H1 (cell line): ENCODE results near the gene ILKAP.

Experiments used
- CHD1 ChIP-seq: IDR thresholded peaks from 2 replicates; pipeline ENCODE4 v1.6.1; 2012; ENCODE audit warnings: low read depth, low read length, improper control_type of control experiment
- EGR1 ChIP-seq: IDR thresholded peaks from 2 replicates; pipeline ENCODE4 v1.6.1; 2011; ENCODE audit warnings: low read depth, low read length, borderline replicate concordance
- EZH2 ChIP-seq: fragments of 200-600 bp; sonication (generic); IDR thresholded peaks from 2 replicates; pipeline ENCODE4 v1.7.1; 2012; ENCODE audit warnings: low read depth, mild to moderate bottlenecking, moderate library complexity, low read length, inconsistent platforms; ENCODE audit not compliant: severe bottlenecking
- FOSL1 ChIP-seq: IDR thresholded peaks from 2 replicates; pipeline ENCODE4 v1.6.1; 2011; ENCODE audit warnings: mild to moderate bottlenecking, low read depth, low read length, moderate library complexity; ENCODE audit not compliant: insufficient read depth
- HDAC2 ChIP-seq, 2 experiments: fragments of 300-600 bp in 1 of 2; sonication (generic) in 1 of 2; IDR thresholded peaks; 2 replicates each; pipeline ENCODE4 v1.6.1; 2011 to 2012; ENCODE audit warnings: low read depth in 2 of 2, low read length in 2 of 2, mild to moderate bottlenecking in 2 of 2, moderate library complexity in 2 of 2, borderline replicate concordance in 1 of 2, inconsistent platforms in 1 of 2
- JUN ChIP-seq: IDR thresholded peaks from 2 replicates; pipeline ENCODE4 v1.6.1; 2011; ENCODE audit warnings: low read depth, mild to moderate bottlenecking, improper control_type of control experiment, low read length
- JUND ChIP-seq: IDR thresholded peaks from 2 replicates; pipeline ENCODE4 v1.6.1; 2011; ENCODE audit warnings: mild to moderate bottlenecking, improper control_type of control experiment, low read length
- NANOG ChIP-seq: IDR thresholded peaks from 2 replicates; pipeline ENCODE4 v1.6.1; 2011; ENCODE audit warnings: low read length, low read depth, mild to moderate bottlenecking, inconsistent platforms; ENCODE audit not compliant: insufficient read depth, poor library complexity, severe bottlenecking
- POLR2A ChIP-seq, 2 experiments: IDR thresholded peaks; 1 replicate in 1 of 2; 2 replicates in 1 of 2; pipeline ENCODE4 v1.6.1; 2011; ENCODE audit warnings: low read depth in 2 of 2, low read length in 2 of 2, mild to moderate bottlenecking in 2 of 2; ENCODE audit errors: control extremely low read depth in 1 of 2
- SUZ12 ChIP-seq: fragments of 200-600 bp; sonication (generic); IDR thresholded peaks from 2 replicates; pipeline ENCODE4 v1.6.1; 2012; ENCODE audit warnings: mild to moderate bottlenecking, inconsistent platforms, low read length, moderate library complexity, mixed read lengths
- TAF1 ChIP-seq: IDR thresholded peaks from 2 replicates; pipeline ENCODE4 v1.6.1; 2011; ENCODE audit warnings: mild to moderate bottlenecking, low read depth, low read length
- TEAD4 ChIP-seq: IDR thresholded peaks from 2 replicates; pipeline ENCODE4 v1.6.1; 2012; ENCODE audit warnings: low read depth, low read length, inconsistent platforms, mixed read lengths
- ZNF274 ChIP-seq: IDR thresholded peaks from 2 replicates; pipeline ENCODE4 v1.7.0; 2012; ENCODE audit warnings: low read length, borderline replicate concordance; ENCODE audit errors: extremely low read depth
- TF ChIP-seq, protein P1 (sequence below), 3 experiments: IDR thresholded peaks; 1 replicate in 2 of 3; 2 replicates in 1 of 3; pipeline versions ENCODE4 v1.5.1 to v1.6.1; 2011; ENCODE audit warnings: low read length in 3 of 3, mild to moderate bottlenecking in 3 of 3, inconsistent platforms in 2 of 3, low read depth in 1 of 3, moderate library complexity in 1 of 3; ENCODE audit not compliant: insufficient read depth in 1 of 3; ENCODE audit errors: control extremely low read depth in 1 of 3

DNA sequence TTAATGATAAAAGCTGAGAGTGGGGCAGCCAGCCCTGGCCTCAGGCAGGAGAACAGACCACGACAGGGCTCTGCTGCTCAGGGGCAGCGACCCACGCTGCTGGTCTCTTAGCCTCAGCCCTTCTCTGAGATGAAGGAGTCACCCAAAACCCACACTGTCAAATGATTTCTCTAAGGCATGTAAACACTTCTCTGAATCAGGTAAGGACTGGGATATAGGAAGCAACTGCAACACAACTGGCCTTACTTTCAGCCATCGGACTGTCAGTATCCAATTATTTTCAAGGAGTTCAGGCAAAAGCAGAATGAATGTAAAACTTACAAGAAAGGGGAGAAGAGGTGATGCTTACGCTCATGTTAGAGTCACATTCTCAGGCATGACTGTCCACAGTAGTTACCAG lies 22.9 kb downstream of the ILKAP start:
- TF ChIP-seq HDAC2 (IDR thresholded peaks at IDR 0.05; ENCODE audit: borderline replicate concordance in 1 of 2, low read depth in 2 of 2, low read length in 2 of 2) (no peak), FOSL1 (no peak), SUZ12 (no peak), TEAD4 (no peak), EZH2 (no peak), CHD1 (no peak), EGR1 (no peak), NANOG (no peak), JUN (no peak), TAF1 (no peak), JUND (no peak), POLR2A (IDR thresholded peaks at IDR 0.05; ENCODE audit: control extremely low read depth in 1 of 2, low read depth in 2 of 2, low read length in 2 of 2) (no peak), ZNF274 (no peak)
- TF ChIP-seq, protein P1, sequence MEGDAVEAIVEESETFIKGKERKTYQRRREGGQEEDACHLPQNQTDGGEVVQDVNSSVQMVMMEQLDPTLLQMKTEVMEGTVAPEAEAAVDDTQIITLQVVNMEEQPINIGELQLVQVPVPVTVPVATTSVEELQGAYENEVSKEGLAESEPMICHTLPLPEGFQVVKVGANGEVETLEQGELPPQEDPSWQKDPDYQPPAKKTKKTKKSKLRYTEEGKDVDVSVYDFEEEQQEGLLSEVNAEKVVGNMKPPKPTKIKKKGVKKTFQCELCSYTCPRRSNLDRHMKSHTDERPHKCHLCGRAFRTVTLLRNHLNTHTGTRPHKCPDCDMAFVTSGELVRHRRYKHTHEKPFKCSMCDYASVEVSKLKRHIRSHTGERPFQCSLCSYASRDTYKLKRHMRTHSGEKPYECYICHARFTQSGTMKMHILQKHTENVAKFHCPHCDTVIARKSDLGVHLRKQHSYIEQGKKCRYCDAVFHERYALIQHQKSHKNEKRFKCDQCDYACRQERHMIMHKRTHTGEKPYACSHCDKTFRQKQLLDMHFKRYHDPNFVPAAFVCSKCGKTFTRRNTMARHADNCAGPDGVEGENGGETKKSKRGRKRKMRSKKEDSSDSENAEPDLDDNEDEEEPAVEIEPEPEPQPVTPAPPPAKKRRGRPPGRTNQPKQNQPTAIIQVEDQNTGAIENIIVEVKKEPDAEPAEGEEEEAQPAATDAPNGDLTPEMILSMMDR (IDR thresholded peaks at IDR 0.05; ENCODE audit: control extremely low read depth in 1 of 3, insufficient read depth in 1 of 3, low read depth in 1 of 3, low read length in 3 of 3) = no peak
